Gastrocnemius medialis (tissue), 4 donors: ENCODE data around the gene LINGO4.

ENCODE experiments used
- POLR2A ChIP-seq, 2 donors: fragments of 450-650 bp; IDR thresholded peaks; one replicate each; pipeline ENCODE4 v1.6.1; 2017; ENCODE audit warnings: antibody characterized with exemption in 2 of 2, mild to moderate bottlenecking in 2 of 2, moderate library complexity in 2 of 2
- TF ChIP-seq, protein P1 (sequence below), 5 experiments: fragments of 450-650 bp in 3 of 5; fragments of 200-600 bp in 2 of 5; sonication (generic) in 2 of 5; IDR thresholded peaks in 4 of 5; conservative IDR thresholded peaks in 1 of 5; 1 replicate in 4 of 5; 2 replicates in 1 of 5; pipeline ENCODE4 v1.5.1; 2016 to 2019; ENCODE audit warnings: antibody characterized with exemption in 5 of 5, mild to moderate bottlenecking in 3 of 5, moderate library complexity in 3 of 5

DNA sequence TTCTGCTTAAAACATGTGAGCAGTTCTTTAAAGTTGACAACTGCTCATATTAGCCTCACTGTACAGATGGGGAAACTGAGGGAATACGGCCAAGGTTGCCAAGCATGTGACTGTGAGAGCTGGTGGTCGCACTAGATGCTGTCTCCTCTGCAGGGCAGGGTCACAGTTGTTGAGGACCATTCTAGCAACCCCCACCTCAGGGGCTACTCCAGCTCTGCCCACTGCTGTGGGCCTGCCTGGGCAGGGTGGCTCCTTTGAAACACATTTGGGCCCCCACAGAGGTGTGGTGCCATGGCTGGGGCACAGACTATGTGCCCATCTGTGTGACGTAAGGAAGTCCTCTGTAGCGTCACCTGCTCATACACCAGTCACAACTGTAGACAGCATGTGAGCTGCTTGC is 47.5 kb upstream of the LINGO4 start:
- TF ChIP-seq, protein P1, sequence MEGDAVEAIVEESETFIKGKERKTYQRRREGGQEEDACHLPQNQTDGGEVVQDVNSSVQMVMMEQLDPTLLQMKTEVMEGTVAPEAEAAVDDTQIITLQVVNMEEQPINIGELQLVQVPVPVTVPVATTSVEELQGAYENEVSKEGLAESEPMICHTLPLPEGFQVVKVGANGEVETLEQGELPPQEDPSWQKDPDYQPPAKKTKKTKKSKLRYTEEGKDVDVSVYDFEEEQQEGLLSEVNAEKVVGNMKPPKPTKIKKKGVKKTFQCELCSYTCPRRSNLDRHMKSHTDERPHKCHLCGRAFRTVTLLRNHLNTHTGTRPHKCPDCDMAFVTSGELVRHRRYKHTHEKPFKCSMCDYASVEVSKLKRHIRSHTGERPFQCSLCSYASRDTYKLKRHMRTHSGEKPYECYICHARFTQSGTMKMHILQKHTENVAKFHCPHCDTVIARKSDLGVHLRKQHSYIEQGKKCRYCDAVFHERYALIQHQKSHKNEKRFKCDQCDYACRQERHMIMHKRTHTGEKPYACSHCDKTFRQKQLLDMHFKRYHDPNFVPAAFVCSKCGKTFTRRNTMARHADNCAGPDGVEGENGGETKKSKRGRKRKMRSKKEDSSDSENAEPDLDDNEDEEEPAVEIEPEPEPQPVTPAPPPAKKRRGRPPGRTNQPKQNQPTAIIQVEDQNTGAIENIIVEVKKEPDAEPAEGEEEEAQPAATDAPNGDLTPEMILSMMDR (IDR thresholded peaks at IDR 0.05 in 4 of 5, conservative IDR thresholded peaks at IDR 0.05 in 1 of 5): no peak
- no peak for TF ChIP-seq POLR2A (IDR thresholded peaks at IDR 0.05)
